ENCODE results near the gene CDH2.

DNA sequence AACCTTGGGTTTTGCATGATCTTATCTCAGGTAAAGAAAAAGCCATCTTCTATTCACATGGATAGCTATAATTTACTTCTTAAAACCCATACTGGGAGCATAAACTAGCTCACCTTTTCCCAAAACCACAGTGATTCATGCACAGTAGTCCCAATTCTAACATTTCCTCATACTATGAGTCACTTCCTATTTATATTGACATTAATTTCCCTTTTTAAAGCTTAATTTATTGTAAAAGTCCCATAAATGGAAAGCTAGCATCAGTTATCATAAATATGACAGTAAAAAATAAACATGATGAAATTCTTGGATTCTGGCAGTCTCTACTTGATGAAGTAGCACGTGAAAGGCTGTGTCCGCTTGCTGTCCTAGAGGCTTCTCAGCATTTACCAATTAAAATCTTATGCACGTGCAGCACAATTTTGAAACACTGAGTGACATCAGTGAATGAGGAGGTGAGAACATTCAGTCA is 180.1 kb downstream of the CDH2 start:
- TF ChIP-seq, protein P1, sequence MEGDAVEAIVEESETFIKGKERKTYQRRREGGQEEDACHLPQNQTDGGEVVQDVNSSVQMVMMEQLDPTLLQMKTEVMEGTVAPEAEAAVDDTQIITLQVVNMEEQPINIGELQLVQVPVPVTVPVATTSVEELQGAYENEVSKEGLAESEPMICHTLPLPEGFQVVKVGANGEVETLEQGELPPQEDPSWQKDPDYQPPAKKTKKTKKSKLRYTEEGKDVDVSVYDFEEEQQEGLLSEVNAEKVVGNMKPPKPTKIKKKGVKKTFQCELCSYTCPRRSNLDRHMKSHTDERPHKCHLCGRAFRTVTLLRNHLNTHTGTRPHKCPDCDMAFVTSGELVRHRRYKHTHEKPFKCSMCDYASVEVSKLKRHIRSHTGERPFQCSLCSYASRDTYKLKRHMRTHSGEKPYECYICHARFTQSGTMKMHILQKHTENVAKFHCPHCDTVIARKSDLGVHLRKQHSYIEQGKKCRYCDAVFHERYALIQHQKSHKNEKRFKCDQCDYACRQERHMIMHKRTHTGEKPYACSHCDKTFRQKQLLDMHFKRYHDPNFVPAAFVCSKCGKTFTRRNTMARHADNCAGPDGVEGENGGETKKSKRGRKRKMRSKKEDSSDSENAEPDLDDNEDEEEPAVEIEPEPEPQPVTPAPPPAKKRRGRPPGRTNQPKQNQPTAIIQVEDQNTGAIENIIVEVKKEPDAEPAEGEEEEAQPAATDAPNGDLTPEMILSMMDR (IDR thresholded peaks at IDR 0.05), result no peak
- TF ChIP-seq POLR2A (IDR thresholded peaks at IDR 0.05), result no peak

All from prostate gland (tissue), 2 donors.